Testis (tissue), 2 donors: ENCODE measurements around the gene CSKMT.

ENCODE experiments used
- POLR2A ChIP-seq: fragments of 450-650 bp; IDR thresholded peaks from one replicate; pipeline ENCODE4 v1.6.1; 2017; ENCODE audit warnings: antibody characterized with exemption, mild to moderate bottlenecking, moderate library complexity
- TF ChIP-seq, protein P1 (sequence below), 3 experiments: fragments of 450-650 bp in 2 of 3; fragments of 200-600 bp in 1 of 3; sonication (generic) in 1 of 3; IDR thresholded peaks; one replicate each; pipeline ENCODE4 v1.5.1; 2016 to 2019; ENCODE audit warnings: antibody characterized with exemption in 3 of 3, mild to moderate bottlenecking in 2 of 3, moderate library complexity in 1 of 3

- TF ChIP-seq POLR2A, result no peak
- TF ChIP-seq, protein P1, sequence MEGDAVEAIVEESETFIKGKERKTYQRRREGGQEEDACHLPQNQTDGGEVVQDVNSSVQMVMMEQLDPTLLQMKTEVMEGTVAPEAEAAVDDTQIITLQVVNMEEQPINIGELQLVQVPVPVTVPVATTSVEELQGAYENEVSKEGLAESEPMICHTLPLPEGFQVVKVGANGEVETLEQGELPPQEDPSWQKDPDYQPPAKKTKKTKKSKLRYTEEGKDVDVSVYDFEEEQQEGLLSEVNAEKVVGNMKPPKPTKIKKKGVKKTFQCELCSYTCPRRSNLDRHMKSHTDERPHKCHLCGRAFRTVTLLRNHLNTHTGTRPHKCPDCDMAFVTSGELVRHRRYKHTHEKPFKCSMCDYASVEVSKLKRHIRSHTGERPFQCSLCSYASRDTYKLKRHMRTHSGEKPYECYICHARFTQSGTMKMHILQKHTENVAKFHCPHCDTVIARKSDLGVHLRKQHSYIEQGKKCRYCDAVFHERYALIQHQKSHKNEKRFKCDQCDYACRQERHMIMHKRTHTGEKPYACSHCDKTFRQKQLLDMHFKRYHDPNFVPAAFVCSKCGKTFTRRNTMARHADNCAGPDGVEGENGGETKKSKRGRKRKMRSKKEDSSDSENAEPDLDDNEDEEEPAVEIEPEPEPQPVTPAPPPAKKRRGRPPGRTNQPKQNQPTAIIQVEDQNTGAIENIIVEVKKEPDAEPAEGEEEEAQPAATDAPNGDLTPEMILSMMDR (IDR thresholded peaks at IDR 0.05), result no peak
These were observed 37.4 kb upstream of the CSKMT start for GRCh38 chr11:62627713-62628112.
